Caco-2 (cell line): ENCODE measurements around the gene NASP. TPM values are rescaled to one million over a fixed set of nuclear protein-coding genes. Genes with fewer than 3 reads are reported as not detected.

Experiments used
- BruUV-seq: library from RNA; stranded (reverse); fragments of 400-500 nt; replicated peaks from 2 replicates; lab custom pipeline; 2021; lab: Mats Ljungman, UMichigan
- CTCF ChIA-PET: fragments of 300-600 bp; sonication (Branson Sonifier 250); formaldehyde crosslinking; loops from one replicate; lab custom pipeline; 2022; ENCODE audit warnings: antibody characterized with exemption; lab: Charles Lee
- POLR2A ChIA-PET: fragments of 300-600 bp; sonication (Branson Sonifier 250); formaldehyde crosslinking; loops from one replicate; lab custom pipeline; 2022; ENCODE audit warnings: antibody characterized with exemption; lab: Charles Lee
- DNase-seq, 2 experiments: peaks; one replicate each; pipeline versions ENCODE4 v3.0.0 to v3.0.0-alpha.2; 2020 to 2022
- H3K27me3 ChIP-seq: replicated peaks from 2 replicates; pipeline ENCODE4 v1.6.0; 2011; ENCODE audit warnings: low read length; ENCODE audit not compliant: control insufficient read depth, insufficient read depth
- H3K36me3 ChIP-seq: 2 replicates; pipeline ENCODE4 v1.5.1; 2011; ENCODE audit warnings: low read length; ENCODE audit not compliant: control insufficient read depth, insufficient read depth
- H3K4me1 ChIP-seq: fragments of 250-450 bp; sonication (Bioruptor Pico); 2 replicates; pipeline ENCODE4 v1.5.1; 2020; ENCODE audit warnings: mild to moderate bottlenecking
- H3K4me3 ChIP-seq: 2 replicates; pipeline ENCODE4 v1.5.1; 2011; ENCODE audit warnings: low read depth, mild to moderate bottlenecking, control low read depth, low read length
- H3K9me3 ChIP-seq: fragments of 250-450 bp; sonication (Bioruptor Pico); 2 replicates; pipeline ENCODE4 v1.5.1; 2020; ENCODE audit warnings: mild to moderate bottlenecking, moderate library complexity
- H3K27ac Mint-ChIP-seq: one replicate; pipeline ENCODE4 v1.8.0; 2022; ENCODE audit warnings: mixed read lengths; ENCODE audit not compliant: unreplicated experiment
- H3K27me3 Mint-ChIP-seq: one replicate; pipeline ENCODE4 v1.8.0; 2022; ENCODE audit warnings: mixed read lengths; ENCODE audit not compliant: insufficient read depth, unreplicated experiment
- H3K36me3 Mint-ChIP-seq: one replicate; pipeline ENCODE4 v1.8.0; 2022; ENCODE audit warnings: mild to moderate bottlenecking, mixed read lengths; ENCODE audit not compliant: insufficient read depth, unreplicated experiment
- H3K4me1 Mint-ChIP-seq: one replicate; pipeline ENCODE4 v1.8.0; 2022; ENCODE audit warnings: low read depth, mixed read lengths; ENCODE audit not compliant: unreplicated experiment
- H3K4me3 Mint-ChIP-seq: one replicate; pipeline ENCODE4 v1.8.0; 2022; ENCODE audit warnings: mild to moderate bottlenecking, moderate library complexity, mixed read lengths; ENCODE audit not compliant: unreplicated experiment
- H3K9me3 Mint-ChIP-seq: one replicate; pipeline ENCODE4 v1.8.0; 2022; ENCODE audit warnings: mixed read lengths; ENCODE audit not compliant: unreplicated experiment
- CTCF ChIP-seq, 2 experiments: fragments of 200-600 bp in 1 of 2; IDR thresholded peaks; 1 replicate in 1 of 2; 2 replicates in 1 of 2; pipeline versions ENCODE4 v1.5.1 to v1.8.0; 2011 to 2022; ENCODE audit warnings: antibody characterized with exemption in 1 of 2, control low read depth in 1 of 2, inconsistent platforms in 1 of 2, low read depth in 1 of 2, low read length in 1 of 2, mild to moderate bottlenecking in 1 of 2, moderate library complexity in 1 of 2; ENCODE audit not compliant: insufficient read depth in 1 of 2, severe bottlenecking in 1 of 2, unreplicated experiment in 1 of 2
- intact Hi-C: fragments of 100-400 bp; cut with micrococcal nuclease; formaldehyde crosslinking; loops from one replicate; pipeline ENCODE4 v1.10.0; 2022; ENCODE audit not compliant: unreplicated experiment
- total RNA-seq: library from RNA; stranded (reverse); gene quantifications from 2 replicates; pipeline ENCODE4 v1.2.3, GENCODE V29; 2022

NASP gene
- total RNA-seq, 1 experiment from 2014 or later = 183 TPM

GRCh38 chr1:45619149-45619921, 35.5 kb downstream of the NASP start:
- no peaks in the 10 kb centered on the region for H3K27me3 Mint-ChIP-seq
- ChIA-PET POLR2A (no interaction called here), CTCF (no interaction called here)
- no peak overlapping the region for H3K4me3 Mint-ChIP-seq
- no peaks in the 10 kb centered on the region for H3K9me3 Mint-ChIP-seq
- Histone ChIP-seq H3K9me3 (no peaks in the 10 kb centered on the region), H3K27me3 (no peaks in the 10 kb centered on the region), H3K36me3 (peaks cover 2% of the 10 kb centered on the region; the same call in 1 of the 2 replicates), H3K4me1 (no peaks in the 10 kb centered on the region), H3K4me3 (no peak overlapping the region)
- BruUV-seq = no TSS peak
- no peaks in the 10 kb centered on the region for H3K4me1 Mint-ChIP-seq
- TF ChIP-seq CTCF (IDR thresholded peaks at IDR 0.05; ENCODE audit: insufficient read depth in 1 of 2, low read depth in 1 of 2, low read length in 1 of 2, severe bottlenecking in 1 of 2, unreplicated experiment in 1 of 2) = no peak
- no peak overlapping the region for H3K27ac Mint-ChIP-seq
- H3K36me3 Mint-ChIP-seq = peaks cover 92% of the 10 kb centered on the region
- intact Hi-C loops = no loop called here
- DNase-seq = no peak

- POLR2A ChIA-PET = no interaction called here
- no TSS peak for BruUV-seq
- H3K4me3 ChIP-seq = no peak overlapping the region
- no peak overlapping the region for H3K4me3 Mint-ChIP-seq
- H3K4me1 Mint-ChIP-seq = no peaks in the 10 kb centered on the region
- intact Hi-C loops = no loop called here
- DNase-seq = no peak
- no peaks in the 10 kb centered on the region for H3K27me3 Mint-ChIP-seq
- H3K36me3 ChIP-seq = peaks cover 2% of the 10 kb centered on the region; the same call in 1 of the 2 replicates
- no peaks in the 10 kb centered on the region for H3K27me3 ChIP-seq
- CTCF ChIA-PET = no interaction called here
- no peaks in the 10 kb centered on the region for H3K4me1 ChIP-seq
- no peak for TF ChIP-seq CTCF (IDR thresholded peaks at IDR 0.05; ENCODE audit: insufficient read depth in 1 of 2, low read depth in 1 of 2, low read length in 1 of 2, severe bottlenecking in 1 of 2, unreplicated experiment in 1 of 2)
- H3K36me3 Mint-ChIP-seq = peaks cover 88% of the 10 kb centered on the region
- H3K27ac Mint-ChIP-seq = no peak overlapping the region
- H3K9me3 Mint-ChIP-seq = no peaks in the 10 kb centered on the region
- H3K9me3 ChIP-seq = no peaks in the 10 kb centered on the region
Observed at GRCh38 chr1:45620588-45621500, 37.0 kb downstream of the NASP start.

- no TSS peak for BruUV-seq
- ChIA-PET POLR2A (no interaction called here), CTCF (no interaction called here)
- H3K9me3 ChIP-seq = no peaks in the 10 kb centered on the region
- no peaks in the 10 kb centered on the region for H3K4me1 ChIP-seq
- no peak for DNase-seq
- no peaks in the 10 kb centered on the region for H3K27me3 ChIP-seq
- no peaks in the 10 kb centered on the region for H3K27me3 Mint-ChIP-seq
- H3K4me1 Mint-ChIP-seq = no peaks in the 10 kb centered on the region
- TF ChIP-seq CTCF (IDR thresholded peaks at IDR 0.05; ENCODE audit: insufficient read depth in 1 of 2, low read depth in 1 of 2, low read length in 1 of 2, severe bottlenecking in 1 of 2, unreplicated experiment in 1 of 2) = no peak
- H3K4me3 ChIP-seq = no peak overlapping the region
- H3K9me3 Mint-ChIP-seq = no peaks in the 10 kb centered on the region
- H3K36me3 ChIP-seq = peaks cover 2% of the 10 kb centered on the region; the same call in 1 of the 2 replicates
- intact Hi-C loops = no loop called here
- peaks cover 83% of the 10 kb centered on the region for H3K36me3 Mint-ChIP-seq
- H3K4me3 Mint-ChIP-seq = no peak overlapping the region
- H3K27ac Mint-ChIP-seq = no peak overlapping the region
Observed at GRCh38 chr1:45621501-45621836, 37.6 kb downstream of the NASP start.
